Measurements from ENCODE around the gene SELENOM. TPM values are rescaled to one million over a fixed set of nuclear protein-coding genes. Genes with fewer than 3 reads are reported as not detected.

SELENOM gene
- total RNA-seq, 1 donor from 2014 or later: 228 TPM

GRCh38 chr22:31084811-31085492 is 22.4 kb downstream of the SELENOM start:
- H3K4me1 Mint-ChIP-seq (ENCODE audit: low read depth): peaks cover 39% of the 10 kb centered on the region
- H3K9me3 Mint-ChIP-seq (ENCODE audit: low read depth): no peaks in the 10 kb centered on the region
- H3K27ac Mint-ChIP-seq (ENCODE audit: unreplicated experiment): peak overlapping the region; percentile 90
- no peak for DNase-seq (ENCODE audit: low spot score)
- no peaks in the 10 kb centered on the region for H3K27me3 Mint-ChIP-seq (ENCODE audit: low read depth)
- peak; percentile 99 for TF ChIP-seq CTCF (IDR thresholded peaks at IDR 0.05)
- peaks cover 3% of the 10 kb centered on the region for H3K36me3 Mint-ChIP-seq (ENCODE audit: low read depth)
- peak overlapping the region; percentile 83 for H3K4me3 Mint-ChIP-seq (ENCODE audit: unreplicated experiment)

- peaks cover 39% of the 10 kb centered on the region for H3K4me1 Mint-ChIP-seq (ENCODE audit: low read depth)
- peak overlapping the region; percentile 90 for H3K27ac Mint-ChIP-seq (ENCODE audit: unreplicated experiment)
- peaks cover 3% of the 10 kb centered on the region for H3K36me3 Mint-ChIP-seq (ENCODE audit: low read depth)
- no peaks in the 10 kb centered on the region for H3K27me3 Mint-ChIP-seq (ENCODE audit: low read depth)
- H3K4me3 Mint-ChIP-seq (ENCODE audit: unreplicated experiment): peak overlapping the region; percentile 83
- no peak for TF ChIP-seq CTCF (IDR thresholded peaks at IDR 0.05)
- no peak for DNase-seq (ENCODE audit: low spot score)
- H3K9me3 Mint-ChIP-seq (ENCODE audit: low read depth): no peaks in the 10 kb centered on the region
Measured at GRCh38 chr22:31083923-31084810, 23.2 kb downstream of the SELENOM start.

GRCh38 chr22:31083377-31083768 is 24.0 kb downstream of the SELENOM start:
- H3K36me3 Mint-ChIP-seq (ENCODE audit: low read depth): peaks cover 3% of the 10 kb centered on the region
- H3K27me3 Mint-ChIP-seq (ENCODE audit: low read depth): no peaks in the 10 kb centered on the region
- TF ChIP-seq CTCF (IDR thresholded peaks at IDR 0.05): no peak
- H3K27ac Mint-ChIP-seq (ENCODE audit: unreplicated experiment): peak overlapping the region; percentile 90
- no peaks in the 10 kb centered on the region for H3K9me3 Mint-ChIP-seq (ENCODE audit: low read depth)
- peak overlapping the region; percentile 88 for H3K4me3 Mint-ChIP-seq (ENCODE audit: unreplicated experiment)
- H3K4me1 Mint-ChIP-seq (ENCODE audit: low read depth): peaks cover 39% of the 10 kb centered on the region
- DNase-seq (ENCODE audit: low spot score): no peak

- no peaks in the 10 kb centered on the region for H3K27me3 Mint-ChIP-seq (ENCODE audit: low read depth)
- peak overlapping the region; percentile 88 for H3K4me3 Mint-ChIP-seq (ENCODE audit: unreplicated experiment)
- no peaks in the 10 kb centered on the region for H3K9me3 Mint-ChIP-seq (ENCODE audit: low read depth)
- H3K4me1 Mint-ChIP-seq (ENCODE audit: low read depth): peaks cover 39% of the 10 kb centered on the region
- TF ChIP-seq CTCF (IDR thresholded peaks at IDR 0.05): peak; percentile 74
- DNase-seq (ENCODE audit: low spot score): no peak
- H3K27ac Mint-ChIP-seq (ENCODE audit: unreplicated experiment): peak overlapping the region; percentile 79
- H3K36me3 Mint-ChIP-seq (ENCODE audit: low read depth): peaks cover under 1% of the 10 kb centered on the region
Measured at GRCh38 chr22:31082606-31083376, 24.6 kb downstream of the SELENOM start.

Data from chondrocyte (in vitro differentiated cells).